ENCODE data around the gene RNF26.

GRCh38 chr11:119368121-119369034 is 34.1 kb downstream of the RNF26 start:
- no peak for TF ChIP-seq CTCF (IDR thresholded peaks at IDR 0.05; ENCODE audit: poor library complexity)
- no peak for TF ChIP-seq EZH2phosphoT487 (IDR thresholded peaks at IDR 0.05; ENCODE audit: low read depth, severe bottlenecking, unreplicated experiment)
- TF ChIP-seq EZH2 (IDR thresholded peaks at IDR 0.05; ENCODE audit: borderline replicate concordance), result no peak

Measured in hepatocyte (in vitro differentiated cells).